ENCODE results near the gene UMODL1.

GRCh38 chr21:42155045-42155855 is 84.1 kb downstream of the UMODL1 start:
- TF ChIP-seq CTCF (IDR thresholded peaks at IDR 0.05; ENCODE audit: low read depth, low read length): no peak
- no peak for TF ChIP-seq POLR2A (IDR thresholded peaks at IDR 0.05; ENCODE audit: extremely low read depth, insufficient read length)

All from NB4 (cell line).